IPS DF 19.7 (cell line): ENCODE data around the gene TP53I11.

Experiments used
- DNase-seq: peaks from one replicate; pipeline ENCODE4 v3.0.0-alpha.2; 2013; ENCODE audit warnings: low read depth, low spot score

Gene TP53I11, protein sequence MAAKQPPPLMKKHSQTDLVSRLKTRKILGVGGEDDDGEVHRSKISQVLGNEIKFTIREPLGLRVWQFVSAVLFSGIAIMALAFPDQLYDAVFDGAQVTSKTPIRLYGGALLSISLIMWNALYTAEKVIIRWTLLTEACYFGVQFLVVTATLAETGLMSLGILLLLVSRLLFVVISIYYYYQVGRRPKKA

DNA sequence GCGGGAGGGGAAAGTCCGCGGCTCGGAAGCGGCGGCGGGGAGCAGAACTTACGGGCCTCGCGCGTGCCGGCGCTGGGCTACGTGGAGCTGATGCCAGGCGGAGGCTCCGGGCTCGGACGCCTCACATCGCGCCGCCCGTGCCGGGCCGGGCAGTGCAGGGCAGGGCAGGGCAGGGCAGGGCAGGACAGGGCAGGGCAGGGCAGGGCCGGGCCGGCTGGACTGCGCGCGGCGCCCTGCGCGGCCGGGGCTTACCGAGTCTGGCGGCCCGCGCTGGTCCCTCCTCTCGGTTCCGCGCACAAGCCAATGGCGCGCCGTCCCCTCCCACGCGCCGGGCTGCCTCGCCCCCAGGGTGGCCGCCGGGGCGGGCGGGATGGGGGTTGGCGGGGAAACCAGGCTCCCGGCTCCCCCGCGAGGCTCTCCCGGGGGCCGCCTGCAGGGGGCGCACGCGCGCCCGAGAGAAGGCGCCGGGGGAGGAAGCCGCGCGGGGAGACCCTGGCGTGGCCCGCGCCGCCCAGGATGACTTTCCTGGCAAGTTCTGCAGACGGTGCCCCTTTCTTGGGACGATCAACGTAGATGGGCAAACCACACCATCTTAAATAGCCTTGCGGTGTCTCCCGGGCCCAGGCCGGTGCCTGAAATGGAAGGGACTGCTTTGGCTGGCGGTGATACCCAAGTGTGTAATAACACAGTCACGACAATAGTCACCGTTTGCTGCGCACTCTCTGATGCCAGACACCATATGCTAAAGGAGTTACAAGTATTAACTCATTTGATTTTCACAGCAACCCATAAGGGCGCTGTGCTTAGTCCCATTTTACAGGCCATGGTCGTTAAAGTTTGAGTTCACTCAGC is at the start of gene TP53I11:
TP53I11 (minus strand) TSS at position 259 of the 852 bp plus-strand sequence. CDS start 12,548 bp downstream, outside the sequence.
- DNase-seq: no peak

DNA sequence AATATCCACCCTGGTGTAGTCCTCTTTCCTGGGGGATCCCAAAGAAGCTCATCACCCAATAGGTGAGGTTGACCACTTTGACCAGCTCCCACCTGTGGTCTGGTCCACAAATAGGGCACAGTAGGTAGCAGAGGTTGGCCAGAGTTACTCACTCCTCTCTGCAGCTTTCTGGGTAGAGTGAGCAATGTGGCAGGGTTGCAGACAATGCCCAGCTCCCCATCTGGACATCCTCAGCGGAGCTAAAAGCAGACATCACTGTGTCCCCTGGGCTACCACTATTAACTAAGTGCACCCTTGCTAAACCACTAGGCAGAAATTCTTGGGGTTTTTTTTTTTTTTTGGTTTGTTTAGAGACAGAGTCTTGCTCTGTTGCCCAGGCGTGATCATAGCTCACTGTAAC is 48.4 kb upstream of the TP53I11 start:
- DNase-seq: no peak

DNA sequence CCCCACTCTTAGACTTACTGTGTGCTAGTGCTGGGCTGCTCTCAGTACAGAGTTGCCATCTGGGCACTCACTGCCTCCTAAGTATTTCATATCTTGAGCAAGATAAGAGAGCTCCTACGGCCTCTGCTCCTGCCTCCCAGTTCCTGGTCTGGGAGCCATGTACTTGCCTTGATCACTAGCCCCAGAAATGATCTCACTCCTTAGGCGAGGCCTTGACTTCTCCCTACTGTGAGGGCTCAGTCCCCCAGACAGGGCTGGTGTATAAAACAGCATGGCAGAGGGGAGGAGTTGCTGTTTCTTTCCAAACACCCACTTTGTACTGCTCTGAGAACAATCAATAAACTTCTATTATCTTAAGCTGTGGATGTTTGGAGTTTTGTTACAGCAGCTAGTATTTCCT is 47.4 kb upstream of the TP53I11 start:
- no peak for DNase-seq

DNA sequence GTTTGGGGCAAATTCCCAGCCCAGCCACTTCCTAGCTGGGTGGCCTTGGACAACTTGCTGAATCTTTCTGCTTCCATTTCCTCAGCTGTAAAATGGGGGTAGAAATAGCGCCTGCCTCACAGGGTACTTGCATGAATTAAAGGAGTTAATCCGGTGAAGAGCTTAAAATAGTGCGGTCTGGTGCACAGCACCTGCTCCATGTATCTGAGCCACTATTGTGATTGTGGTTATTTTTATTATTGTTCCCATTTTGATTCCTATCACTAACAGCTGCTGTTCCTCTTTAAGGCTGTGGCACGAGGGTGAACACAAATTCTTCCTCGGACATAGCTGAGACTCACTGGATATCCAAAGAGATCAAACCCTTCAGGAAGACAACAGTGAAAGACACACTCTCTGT is 46.9 kb upstream of the TP53I11 start:
- DNase-seq: no peak

DNA sequence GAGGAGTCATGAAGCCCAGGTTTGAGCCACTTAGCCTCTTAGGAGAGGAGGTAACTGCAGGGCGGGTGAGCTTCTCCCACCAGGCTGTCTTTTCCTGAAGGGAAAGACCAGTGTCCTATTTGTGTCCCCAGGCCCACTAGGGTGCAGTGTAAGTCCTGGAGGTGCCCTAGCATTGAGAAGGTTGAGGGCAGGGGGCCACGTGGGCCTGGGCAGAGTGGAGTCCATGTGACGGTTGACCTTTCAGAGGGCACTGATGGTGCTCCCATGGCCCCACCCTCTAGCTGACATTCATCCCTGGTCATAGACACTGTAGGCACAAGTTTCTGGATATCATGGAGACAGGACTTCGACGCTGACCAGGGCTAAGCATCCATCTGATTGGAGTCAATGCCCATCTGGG is 44.1 kb upstream of the TP53I11 start:
- no peak for DNase-seq

DNA sequence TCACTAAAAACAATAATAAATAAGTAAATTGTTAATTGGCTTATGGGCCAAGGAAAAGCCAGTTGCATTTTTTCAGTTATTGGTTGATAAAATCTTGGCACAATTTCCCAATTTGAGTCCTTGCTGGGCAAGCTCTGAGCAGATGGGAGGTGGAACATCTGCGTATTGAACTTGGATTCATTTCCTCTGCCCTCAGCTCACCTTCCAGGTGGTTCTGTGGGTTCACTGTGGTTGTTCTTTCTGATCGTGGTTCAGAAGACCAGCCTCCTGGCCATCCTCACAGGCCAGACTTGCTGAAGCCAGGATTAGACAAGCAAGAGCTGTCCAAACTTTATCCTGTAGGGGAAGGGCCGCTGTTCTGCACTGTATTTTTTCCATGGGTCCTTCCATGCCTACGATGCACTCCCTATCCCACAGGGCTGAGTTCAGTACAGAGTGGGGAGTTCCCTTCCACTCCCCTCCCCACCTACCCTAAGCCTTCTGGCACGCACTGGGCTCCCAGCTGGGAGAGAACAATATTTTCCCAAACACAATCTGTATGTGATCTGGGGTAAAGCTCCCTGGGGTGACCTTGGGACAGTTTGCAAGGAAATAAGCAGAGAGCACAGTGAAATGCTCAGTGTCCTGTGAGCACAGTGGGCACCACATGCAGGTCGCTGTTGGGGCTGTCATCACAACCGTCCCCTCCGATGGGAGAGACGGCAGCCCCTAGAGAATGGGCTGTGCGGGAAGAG is 43.5 kb upstream of the TP53I11 start:
- DNase-seq: no peak

DNA sequence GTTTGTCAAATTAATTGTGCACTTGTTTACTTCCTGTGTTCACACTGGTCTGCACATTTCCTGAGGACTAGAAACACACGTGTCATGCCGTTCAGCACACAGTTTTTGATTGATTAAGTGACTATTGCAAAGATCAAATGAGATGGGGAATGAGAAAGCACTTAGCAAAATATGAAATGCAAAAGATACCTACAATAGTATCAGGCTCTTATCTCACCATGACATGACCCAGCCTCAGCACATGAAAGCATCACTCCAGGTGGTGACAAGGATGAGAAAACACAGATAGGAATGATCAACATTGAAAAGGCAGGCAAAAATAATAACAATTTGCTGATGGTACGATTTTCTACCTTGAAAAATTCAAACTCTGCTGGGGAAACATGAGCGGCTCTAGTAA is 42.1 kb upstream of the TP53I11 start:
- DNase-seq: no peak

DNA sequence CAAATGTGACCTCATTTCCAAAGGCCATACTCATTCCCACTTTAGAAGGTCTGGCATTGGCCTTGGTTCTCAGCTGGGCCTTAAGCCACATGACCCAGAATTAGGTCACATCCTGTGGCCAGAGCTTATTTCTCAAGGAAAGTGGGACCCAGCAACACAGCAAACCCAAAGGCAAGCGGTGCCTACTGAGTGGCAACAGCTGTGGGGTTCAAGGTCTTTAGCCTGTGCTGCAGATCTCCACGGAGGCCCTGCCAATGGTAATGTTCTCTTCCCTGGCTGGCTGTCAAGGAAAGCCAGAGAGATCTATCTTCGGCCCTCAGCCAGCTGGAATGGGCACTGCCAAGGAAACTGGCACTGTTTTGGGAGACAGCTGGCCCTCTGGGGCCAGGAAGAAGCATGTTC is 41.5 kb upstream of the TP53I11 start:
- no peak for DNase-seq

DNA sequence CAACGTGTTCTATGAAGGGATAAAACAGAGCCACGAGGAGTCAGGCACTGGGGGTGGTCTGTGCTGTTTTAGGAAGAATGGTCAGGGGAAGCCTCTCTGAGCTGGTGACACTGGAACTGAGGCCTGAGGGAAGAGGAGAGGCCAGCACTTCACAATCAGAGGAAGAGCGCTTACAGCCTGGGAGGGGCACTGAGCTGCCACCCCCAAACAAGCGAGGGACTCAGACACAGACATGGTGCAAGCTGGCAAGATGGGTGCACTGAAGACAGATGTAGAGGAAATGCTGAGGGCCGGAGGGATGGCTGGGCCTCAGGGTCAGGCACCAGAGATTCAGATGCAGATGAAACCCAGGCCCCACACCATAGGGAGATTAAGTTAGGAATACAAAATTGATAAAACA is 40.0 kb upstream of the TP53I11 start:
- no peak for DNase-seq

DNA sequence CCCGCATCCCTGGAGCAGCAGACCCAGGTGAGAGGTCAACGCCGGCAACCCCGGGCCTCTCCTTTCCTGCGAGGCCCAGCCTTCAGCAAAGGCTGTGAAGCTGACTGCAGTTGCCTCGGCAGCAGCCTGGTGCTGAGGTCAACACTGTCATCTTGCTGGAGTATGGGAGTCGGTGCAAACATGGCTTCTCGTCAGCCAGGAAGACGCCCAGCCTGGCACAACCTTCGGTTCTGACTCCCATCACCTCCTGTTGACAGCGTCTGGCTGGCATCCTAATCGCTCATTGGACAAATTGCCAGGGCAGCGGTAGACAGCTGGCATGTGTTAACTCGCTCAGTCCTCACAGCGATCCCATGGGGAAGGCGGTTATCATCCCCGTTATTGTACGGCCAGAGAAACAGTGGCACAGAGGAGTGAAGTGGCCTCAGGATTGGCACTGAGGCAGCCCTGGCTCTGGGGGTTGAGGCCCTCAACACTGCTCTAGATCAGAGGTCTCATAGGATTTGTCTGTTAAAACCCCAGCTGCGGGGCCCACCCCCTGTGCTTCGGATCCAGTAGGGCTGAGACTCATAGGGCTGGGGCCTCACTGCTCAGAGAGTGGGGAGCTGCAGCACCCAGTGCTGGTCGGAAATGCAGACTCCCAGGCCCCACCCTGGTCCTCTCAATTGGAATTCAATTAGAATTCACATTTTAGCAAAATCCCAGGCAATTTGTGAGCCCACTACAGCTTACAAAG is 39.3 kb upstream of the TP53I11 start:
- no peak for DNase-seq

DNA sequence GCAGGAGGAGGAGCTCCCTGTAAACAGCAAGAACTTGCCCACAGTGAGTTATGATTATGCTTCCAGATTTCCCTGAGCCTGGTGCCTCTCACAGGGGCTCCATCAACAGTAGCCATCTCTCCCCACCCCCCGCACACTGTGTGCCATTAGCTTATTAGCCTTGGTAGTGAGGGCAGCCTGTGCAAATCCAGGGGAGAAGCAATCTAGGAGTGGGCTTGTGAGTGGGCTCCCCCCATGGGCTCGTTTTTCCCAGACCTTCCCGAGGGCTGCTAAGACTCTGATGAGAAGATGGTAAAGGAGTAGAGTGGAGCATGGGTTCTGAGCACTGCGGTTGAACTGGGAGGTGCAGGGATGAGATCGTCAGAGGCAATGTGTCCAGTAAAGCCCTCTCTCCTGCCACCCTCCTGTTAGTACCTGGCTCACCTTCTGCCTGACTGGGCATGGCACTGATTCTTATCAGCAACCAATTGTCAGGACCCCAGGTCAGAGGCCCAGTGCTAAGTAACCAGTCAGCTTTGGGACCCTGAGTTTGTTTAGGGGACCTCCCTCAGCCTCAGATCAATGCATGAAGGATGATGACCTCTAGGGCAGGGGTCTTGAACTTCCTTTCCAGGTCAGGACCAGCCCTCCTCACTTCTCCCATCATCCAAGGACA is 38.4 kb upstream of the TP53I11 start:
- DNase-seq: no peak

DNA sequence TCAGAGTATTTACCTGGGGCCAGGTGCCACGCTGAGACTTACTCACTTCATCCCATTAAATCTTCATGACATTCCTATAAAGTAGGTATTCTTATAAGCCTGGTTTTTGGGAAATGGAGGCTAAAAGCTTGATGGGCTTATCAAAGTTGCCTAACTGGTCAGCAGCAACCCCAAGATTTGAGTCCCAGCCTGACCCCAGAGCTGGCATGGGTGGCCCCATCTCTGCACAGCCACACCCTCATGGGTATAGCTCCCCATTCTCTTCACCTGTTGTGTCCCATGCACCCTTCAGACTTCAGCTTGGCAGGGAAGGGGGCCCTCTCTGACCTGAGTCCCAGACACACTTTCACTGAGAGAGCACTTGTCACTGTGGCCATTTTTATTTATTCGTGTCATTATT is 37.4 kb upstream of the TP53I11 start:
- DNase-seq: no peak

DNA sequence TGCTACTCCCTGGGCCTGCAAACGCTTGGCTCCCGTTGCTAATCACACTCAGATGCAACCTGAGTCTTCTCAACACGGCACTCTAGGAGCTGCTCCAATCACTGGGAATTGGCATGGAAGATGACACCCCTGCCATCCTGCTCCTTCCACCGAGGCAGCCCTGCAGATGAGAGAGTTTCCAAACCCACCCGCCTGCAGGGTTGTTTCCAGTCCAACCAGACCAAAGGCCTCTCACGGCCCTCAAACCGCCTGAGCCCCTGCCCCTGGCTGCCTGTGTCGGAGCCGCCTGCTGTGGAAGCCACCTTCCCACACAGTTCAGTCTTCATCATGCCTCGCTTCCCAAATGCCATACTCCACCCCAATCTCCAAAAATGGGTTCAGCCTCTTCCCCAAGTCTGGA is 36.8 kb upstream of the TP53I11 start:
- DNase-seq: no peak

DNA sequence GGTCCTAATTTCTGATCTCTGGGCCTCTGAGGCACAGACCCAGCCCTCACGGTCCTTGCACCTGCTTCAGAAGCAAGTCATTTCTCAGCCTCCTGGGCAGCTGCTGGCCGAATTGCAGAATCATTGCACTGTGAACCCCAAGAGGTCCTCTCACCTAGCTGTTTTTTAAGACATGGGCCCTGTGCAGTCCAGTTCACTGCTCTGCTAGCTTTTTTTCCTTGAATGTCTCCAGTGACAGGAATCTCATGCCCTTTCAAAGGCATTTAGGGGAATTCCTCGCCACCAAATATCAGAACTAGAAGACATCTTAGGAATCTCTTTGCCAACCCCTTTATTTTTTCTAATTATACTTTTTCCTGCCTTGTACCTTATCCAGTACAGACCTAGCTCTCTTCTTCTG is 35.6 kb upstream of the TP53I11 start:
- DNase-seq: no peak

DNA sequence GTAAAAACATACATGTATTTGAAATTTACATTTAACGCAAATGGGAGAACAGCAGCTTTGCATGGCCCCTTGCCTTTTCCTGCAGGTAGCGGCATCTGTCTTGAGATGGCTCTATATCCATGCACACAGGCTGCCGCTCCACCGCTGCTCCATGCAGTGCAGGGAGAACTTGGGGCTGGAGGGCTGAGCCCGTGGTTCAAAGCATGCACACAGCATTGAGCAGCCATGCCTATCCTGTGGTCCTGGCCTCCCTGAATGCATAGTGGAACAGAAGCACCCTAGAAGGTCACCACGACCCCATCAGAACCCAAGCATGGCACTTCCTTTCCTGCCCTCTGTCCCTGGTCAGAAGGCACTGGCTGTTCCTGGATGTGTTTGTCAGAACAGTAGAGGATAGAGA is 35.0 kb upstream of the TP53I11 start:
- no peak for DNase-seq

DNA sequence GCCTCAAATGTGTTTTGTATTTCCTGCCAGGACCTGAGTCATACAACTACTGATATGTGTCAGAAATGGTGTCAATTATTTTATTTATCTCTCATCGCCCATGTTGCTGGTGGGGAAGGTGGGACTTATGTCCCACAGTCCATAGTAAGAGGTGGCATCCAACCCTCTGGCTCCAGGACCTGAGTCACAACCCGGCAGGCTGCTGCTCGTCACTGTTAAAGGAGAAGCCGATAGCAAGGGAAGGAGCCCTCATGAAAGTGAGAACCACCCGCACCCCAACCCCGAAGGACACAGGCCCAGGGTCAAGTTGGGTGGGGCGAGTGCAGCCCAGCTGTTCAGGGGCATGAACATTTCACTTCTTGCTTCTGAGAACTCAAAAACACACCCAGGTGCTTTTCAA is 33.1 kb upstream of the TP53I11 start:
- no peak for DNase-seq

DNA sequence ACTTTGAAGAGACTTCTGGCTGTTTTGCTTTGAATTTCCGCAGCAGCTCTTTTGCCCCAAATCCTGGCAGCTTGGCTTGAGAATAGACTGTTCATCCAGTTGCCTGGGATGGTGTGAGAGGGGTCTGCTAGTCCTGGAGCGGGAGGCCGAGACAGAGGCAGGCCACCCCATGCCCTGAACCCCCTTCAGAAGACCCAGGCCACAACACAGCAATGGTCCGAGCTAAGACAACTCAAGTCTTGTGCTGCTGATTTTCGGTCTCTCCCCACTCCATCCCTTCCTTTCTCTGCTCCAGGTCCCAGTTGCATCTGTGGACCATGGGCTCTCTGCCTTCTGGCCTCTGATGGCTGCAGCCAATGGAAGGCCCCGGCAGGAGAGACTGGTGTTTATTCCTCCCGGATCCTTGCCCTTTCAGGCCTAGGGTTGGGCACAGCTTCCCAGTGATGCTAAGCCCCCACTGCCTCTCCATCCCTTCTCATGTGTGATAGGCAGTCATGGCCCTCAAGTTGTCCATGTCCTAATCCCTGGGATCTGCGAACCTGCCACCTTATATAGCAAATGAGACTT is 31.9 kb upstream of the TP53I11 start:
- no peak for DNase-seq

DNA sequence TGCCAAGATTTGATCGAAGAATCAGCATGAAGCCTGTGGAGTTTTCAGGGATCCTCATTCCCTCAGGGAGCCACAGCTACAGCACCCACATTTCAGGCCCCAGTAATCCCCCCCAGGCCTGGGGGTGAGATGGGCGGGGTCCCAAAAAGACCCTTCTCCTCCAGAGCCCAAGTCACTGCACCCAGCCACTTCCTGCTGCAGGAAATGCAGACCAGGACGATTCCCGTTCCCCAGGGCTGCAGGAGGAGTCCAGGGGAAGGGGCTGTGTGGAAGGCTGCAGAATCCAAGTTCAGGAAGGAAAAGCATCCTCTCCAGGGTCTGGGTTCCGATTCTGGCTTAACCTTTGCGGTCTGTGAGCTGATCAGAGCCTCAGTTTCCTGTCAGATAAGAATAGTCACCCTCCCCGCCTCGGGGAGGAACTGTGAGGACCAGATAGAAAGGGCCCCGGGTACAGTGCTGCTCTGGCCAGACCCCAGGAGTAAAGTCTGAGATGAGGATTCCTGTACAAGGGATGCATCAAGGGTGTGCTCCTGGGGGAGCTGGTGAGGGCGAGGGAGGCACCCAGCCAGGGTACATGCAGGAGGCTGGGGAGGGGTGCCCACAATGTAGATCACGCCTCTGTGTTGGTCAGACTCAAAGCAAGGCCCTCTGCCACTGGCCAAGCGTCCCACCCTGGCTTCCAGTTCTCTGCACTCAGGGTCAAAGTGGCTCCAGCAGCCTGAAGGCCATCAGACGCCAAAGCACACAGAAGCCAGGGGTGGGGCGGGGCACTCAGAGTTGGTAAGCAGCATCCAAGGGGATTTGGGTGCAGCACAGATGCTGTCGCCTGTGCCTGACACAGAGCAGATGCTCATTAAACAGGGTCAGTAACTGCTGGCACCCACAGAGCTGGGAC is 30.1 kb upstream of the TP53I11 start:
- DNase-seq: no peak

DNA sequence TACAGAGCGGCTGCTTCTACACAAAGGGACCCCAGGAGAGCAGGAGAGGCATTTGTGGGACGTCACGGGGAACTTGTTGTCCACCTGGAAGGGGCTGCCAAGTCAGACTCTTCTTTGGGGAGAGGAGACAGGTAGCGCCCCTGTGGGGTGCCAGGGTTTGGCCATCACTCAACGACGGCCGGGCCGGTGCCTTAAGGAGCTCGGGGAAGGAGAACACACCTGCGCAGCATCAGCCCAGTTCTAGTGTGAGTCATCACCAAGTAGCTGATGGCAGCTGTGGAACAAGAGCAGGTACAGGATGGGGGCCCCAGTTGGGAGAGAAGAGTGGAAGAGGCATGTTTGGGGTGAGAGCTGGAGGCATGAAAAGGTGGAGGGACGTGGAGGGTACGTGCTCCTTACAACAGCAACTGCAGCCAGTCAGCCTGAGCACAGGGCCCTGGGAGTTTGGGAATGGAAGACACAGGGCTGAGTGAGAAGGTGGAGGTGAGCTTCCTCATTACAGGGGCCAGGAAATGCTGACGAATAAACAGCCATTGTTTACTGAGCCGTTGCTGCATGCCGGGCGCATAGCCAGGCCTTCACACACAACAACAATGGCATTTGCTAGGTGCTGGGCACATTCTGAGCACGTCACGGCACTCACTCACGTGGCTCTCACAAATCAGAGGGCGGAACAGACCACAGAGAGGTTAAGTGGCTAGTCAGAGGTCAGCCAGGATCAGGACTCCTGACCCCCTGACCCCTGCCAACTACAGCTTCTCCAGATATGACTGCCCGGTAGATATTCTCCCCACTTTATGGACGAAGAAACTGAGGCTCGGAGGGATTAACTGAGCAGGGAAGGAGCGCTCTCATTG is 29.1 kb upstream of the TP53I11 start:
- DNase-seq: no peak
